ENCODE measurements around the gene PRIM2.
"Not testable (repeated sequence)": the region's sequence is repeated elsewhere in the genome, so short reads cannot be mapped to it uniquely, and the experiment has no call there.

PRIM2 gene

GRCh38 chr6:57658526-57658925, 341.1 kb downstream of the PRIM2 start:
- DNase-seq = not testable (repeated sequence)

DNA sequence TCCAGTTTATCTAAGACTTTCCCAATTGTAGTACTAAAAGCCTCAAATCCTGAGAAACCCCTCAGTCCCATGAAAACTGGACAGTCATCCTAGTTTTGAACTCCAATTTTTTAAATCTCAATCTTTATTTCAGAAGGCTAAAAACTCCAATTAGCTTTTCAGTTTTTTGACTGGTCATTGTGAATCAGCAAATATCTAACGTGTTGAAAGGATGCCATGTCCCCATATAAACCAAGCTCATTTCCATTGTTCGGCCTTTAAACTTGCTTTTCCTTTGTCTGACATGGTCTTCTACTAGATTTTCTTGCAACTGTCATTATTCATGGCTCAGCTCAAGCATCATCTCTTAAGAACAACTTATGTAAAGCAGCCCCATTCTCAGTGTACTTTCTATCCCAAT, 342.4 kb downstream of the PRIM2 start:
- DNase-seq = not testable (repeated sequence)

GRCh38 chr6:57660940-57661339, 343.5 kb downstream of the PRIM2 start:
- DNase-seq = not testable (repeated sequence)

GRCh38 chr6:57668108-57668507, 350.7 kb downstream of the PRIM2 start:
- not testable (repeated sequence) for DNase-seq

DNA sequence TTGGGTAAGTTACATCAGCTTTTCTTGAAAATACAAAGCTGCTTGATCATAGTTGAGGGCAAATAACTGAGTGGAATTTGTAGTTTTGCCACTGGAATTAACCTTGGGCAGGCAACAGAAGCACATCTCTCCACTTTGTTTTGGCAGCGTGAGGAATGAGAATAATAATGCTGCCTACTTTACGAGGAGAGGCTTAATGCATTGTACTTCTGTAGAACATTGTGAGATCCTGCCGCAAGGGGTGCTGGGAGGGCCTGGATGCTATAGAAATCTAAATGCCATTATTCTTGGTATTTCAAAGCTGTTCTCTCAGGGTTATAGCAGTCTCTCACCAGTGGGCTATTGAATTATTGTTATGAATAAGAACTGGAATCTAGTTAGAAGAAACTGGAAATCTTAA, 353.8 kb downstream of the PRIM2 start:
- DNase-seq = not testable (repeated sequence)

DNA sequence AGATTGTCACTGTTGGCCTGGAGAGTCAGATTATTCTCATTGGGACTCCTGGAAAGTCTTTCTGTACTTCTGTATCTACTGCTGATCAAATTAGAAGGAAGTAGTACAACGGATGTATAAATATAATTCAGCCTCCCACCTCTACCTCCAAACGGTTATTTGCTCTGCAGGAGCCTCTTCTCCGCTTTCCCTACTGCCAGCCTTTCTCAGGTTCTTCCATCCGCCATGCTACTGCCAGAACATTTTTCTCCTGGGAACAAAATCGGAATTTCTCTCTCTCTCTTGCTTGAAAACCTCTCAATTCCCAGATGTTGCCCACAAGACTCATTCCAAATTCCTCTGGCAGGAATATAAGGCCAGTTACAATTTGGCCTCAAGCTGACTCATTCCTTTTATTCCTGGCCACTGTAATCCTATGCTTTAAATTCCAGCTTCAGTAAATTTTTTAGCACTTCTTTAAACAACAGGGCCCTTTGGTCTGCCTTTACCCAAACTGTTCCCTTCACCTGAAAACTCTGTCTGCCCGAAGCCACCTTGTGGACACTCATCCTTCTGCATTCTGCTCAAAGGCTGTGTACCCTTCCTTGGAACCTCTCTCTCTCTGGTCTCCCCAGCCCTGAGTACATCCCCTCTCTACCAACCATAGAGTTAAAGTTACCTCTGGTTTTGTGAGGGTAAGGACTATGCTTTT, 354.7 kb downstream of the PRIM2 start:
- DNase-seq = not testable (repeated sequence)

DNA sequence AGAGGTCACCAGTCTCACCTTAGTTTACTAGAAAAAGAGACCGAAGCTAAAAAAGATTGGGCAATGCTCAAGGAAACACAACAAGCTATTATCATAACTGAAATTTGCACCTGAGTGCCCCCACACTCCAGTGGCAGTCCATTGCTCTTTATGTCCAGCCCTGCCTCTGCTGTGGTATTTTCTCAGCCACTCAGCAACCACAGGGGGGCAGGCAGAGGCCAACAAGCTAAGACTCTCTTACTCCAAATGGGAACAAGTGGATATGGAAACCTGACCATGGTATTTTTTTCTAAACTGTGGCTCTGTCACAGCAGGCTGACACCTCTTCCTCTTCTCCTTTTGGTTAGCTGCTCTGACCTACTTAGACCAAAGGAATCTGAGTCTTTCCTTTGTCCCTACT, 355.9 kb downstream of the PRIM2 start:
- not testable (repeated sequence) for DNase-seq

GRCh38 chr6:57675386-57675785, 358.0 kb downstream of the PRIM2 start:
- not testable (repeated sequence) for DNase-seq

GRCh38 chr6:57696382-57696781, 379.0 kb downstream of the PRIM2 start:
- not testable (repeated sequence) for DNase-seq

All from CD4-positive, alpha-beta T cell treated with Interleukin-10 for 1 hour (primary cell).